GM20431 (cell line): Measurements from ENCODE around the gene CNGA2.

Experiments used
- in situ Hi-C: fragments of 300-500 bp; cut with MseI, MboI; formaldehyde crosslinking; loops from one replicate; pipeline ENCODE4 v1.15.0; 2020; ENCODE audit warnings: low sequenced_read_pairs; ENCODE audit not compliant: unreplicated experiment

The CNGA2 gene

GRCh38 chrX:151743651-151744470, 9.3 kb downstream of the CNGA2 start:
- in situ Hi-C loops, result loop anchor here (25.0 kb wide), 1 partner anchor 1068 kb away; no protein-coding TSS in a partner anchor

GRCh38 chrX:151745651-151746050, 11.1 kb downstream of the CNGA2 start:
- in situ Hi-C loops, result loop anchor here (25.0 kb wide), 1 partner anchor 1067 kb away; no protein-coding TSS in a partner anchor

- in situ Hi-C loops, result loop anchor here (25.0 kb wide), 1 partner anchor 1066 kb away; no protein-coding TSS in a partner anchor
These were observed 12.0 kb downstream of the CNGA2 start for GRCh38 chrX:151746502-151746901.

GRCh38 chrX:151750511-151750910, 16.0 kb downstream of the CNGA2 start:
- in situ Hi-C loops, result no loop called here

GRCh38 chrX:151752847-151753246, 18.3 kb downstream of the CNGA2 start:
- in situ Hi-C loops, result no loop called here

- in situ Hi-C loops, result no loop called here
These were observed 18.9 kb downstream of the CNGA2 start for GRCh38 chrX:151753313-151754046.

- in situ Hi-C loops, result no loop called here
These were observed 19.5 kb downstream of the CNGA2 start for GRCh38 chrX:151754047-151754429.

GRCh38 chrX:151754641-151755215, 20.2 kb downstream of the CNGA2 start:
- in situ Hi-C loops, result no loop called here

GRCh38 chrX:151759041-151759708, 24.6 kb downstream of the CNGA2 start:
- in situ Hi-C loops, result no loop called here

- in situ Hi-C loops, result no loop called here
These were observed 28.3 kb downstream of the CNGA2 start for GRCh38 chrX:151762802-151763201.

GRCh38 chrX:151763711-151764110, 29.2 kb downstream of the CNGA2 start:
- in situ Hi-C loops, result no loop called here

GRCh38 chrX:151765026-151765425, 30.5 kb downstream of the CNGA2 start:
- in situ Hi-C loops, result no loop called here

GRCh38 chrX:151771726-151772125, 37.2 kb downstream of the CNGA2 start:
- in situ Hi-C loops, result no loop called here

- in situ Hi-C loops, result no loop called here
These were observed 38.9 kb downstream of the CNGA2 start for GRCh38 chrX:151773434-151773833.

- in situ Hi-C loops, result no loop called here
These were observed 39.9 kb downstream of the CNGA2 start for GRCh38 chrX:151774421-151774820.

GRCh38 chrX:151776181-151776731, 41.7 kb downstream of the CNGA2 start:
- in situ Hi-C loops, result no loop called here

GRCh38 chrX:151776936-151777335, 42.4 kb downstream of the CNGA2 start:
- in situ Hi-C loops, result no loop called here

GRCh38 chrX:151779258-151779657, 44.7 kb downstream of the CNGA2 start:
- in situ Hi-C loops, result no loop called here

GRCh38 chrX:151780621-151781020, 46.1 kb downstream of the CNGA2 start:
- in situ Hi-C loops, result no loop called here

GRCh38 chrX:151789179-151789800, 54.7 kb downstream of the CNGA2 start:
- in situ Hi-C loops, result no loop called here
